Prostate gland (tissue), 2 donors: ENCODE results near the gene IQCE. TPM values are rescaled to one million over a fixed set of nuclear protein-coding genes. Genes with fewer than 3 reads are reported as not detected.

Experiments
- DNase-seq: peaks from one replicate; pipeline ENCODE4 v3.0.0-alpha.2; 2019; ENCODE audit warnings: low spot score
- H3K27ac ChIP-seq, 2 donors: fragments of 200-600 bp; sonication (generic); 2 replicates each; pipeline ENCODE4 v1.5.1; 2017 to 2019
- H3K27me3 ChIP-seq: fragments of 200-600 bp; sonication (generic); replicated peaks from 2 replicates; pipeline ENCODE4 v1.5.1; 2019; ENCODE audit not compliant: insufficient read depth
- H3K36me3 ChIP-seq, 2 donors: fragments of 200-600 bp; sonication (generic); 1 replicate in 1 of 2; 2 replicates in 1 of 2; pipeline versions ENCODE4 v1.5.1 to v1.8.1; 2017 to 2019
- H3K4me1 ChIP-seq: fragments of 200-600 bp; sonication (generic); replicated peaks from 2 replicates; pipeline ENCODE4 v1.5.1; 2019
- H3K4me3 ChIP-seq, 2 donors: fragments of 200-600 bp; sonication (generic); 2 replicates each; pipeline ENCODE4 v1.5.1; 2017 to 2019
- H3K9me3 ChIP-seq: fragments of 200-600 bp; sonication (generic); 2 replicates; pipeline ENCODE4 v1.5.1; 2017
- CTCF ChIP-seq, 4 experiments: fragments of 200-600 bp in 2 of 4; fragments of 450-650 bp in 2 of 4; sonication (generic) in 2 of 4; IDR thresholded peaks; 1 replicate in 3 of 4; 2 replicates in 1 of 4; pipeline ENCODE4 v1.5.1; 2016 to 2019; ENCODE audit warnings: antibody characterized with exemption in 4 of 4, mild to moderate bottlenecking in 2 of 4, moderate library complexity in 2 of 4
- POLR2A ChIP-seq: fragments of 450-650 bp; IDR thresholded peaks from one replicate; pipeline ENCODE4 v1.6.1; 2016; ENCODE audit warnings: antibody characterized with exemption, mild to moderate bottlenecking
- POLR2AphosphoS5 ChIP-seq: sonication (generic); formaldehyde crosslinking; IDR thresholded peaks from one replicate; pipeline ENCODE4 v1.6.1; 2017; ENCODE audit warnings: antibody characterized with exemption
- WGBS: methylation state at CpG from one replicate; pipeline ENCODE4 v1.1.5; 2018; 5-methylcytosine and 5-hydroxymethylcytosine counted together
- intact Hi-C: fragments of 100-400 bp; cut with DNase I; formaldehyde crosslinking; loops from one replicate; pipeline ENCODE4 v1.14.2; 2022
- total RNA-seq, 2 donors: library from RNA; depleted of rRNA; stranded (reverse); fragments of >200 nt; gene quantifications; one replicate each; pipeline ENCODE4 v1.1.0, GENCODE V29; 2016

Gene IQCE
- total RNA-seq, 2 donors from 2014 or later: 20.2 to 41.9 TPM

GRCh38 chr7:2511769-2512168, 47.0 kb upstream of the IQCE start:
- intact Hi-C loops: no loop called here
- H3K36me3 ChIP-seq: no peaks in the 10 kb centered on the region
- no peak for DNase-seq
- TF ChIP-seq POLR2A: no peak
- no peak for TF ChIP-seq POLR2AphosphoS5
- TF ChIP-seq CTCF (IDR thresholded peaks at IDR 0.05): no peak
- peak overlapping the region in 1 of 2 donors; percentile 2 for H3K4me3 ChIP-seq
- no peaks in the 10 kb centered on the region for H3K27me3 ChIP-seq
- WGBS: 39% methylated on average over 18 of the region's 18 CpGs
- H3K9me3 ChIP-seq: no peaks in the 10 kb centered on the region
- peak overlapping the region; percentile 85 to 87 for H3K27ac ChIP-seq
- H3K4me1 ChIP-seq: peaks cover 36% of the 10 kb centered on the region

DNA sequence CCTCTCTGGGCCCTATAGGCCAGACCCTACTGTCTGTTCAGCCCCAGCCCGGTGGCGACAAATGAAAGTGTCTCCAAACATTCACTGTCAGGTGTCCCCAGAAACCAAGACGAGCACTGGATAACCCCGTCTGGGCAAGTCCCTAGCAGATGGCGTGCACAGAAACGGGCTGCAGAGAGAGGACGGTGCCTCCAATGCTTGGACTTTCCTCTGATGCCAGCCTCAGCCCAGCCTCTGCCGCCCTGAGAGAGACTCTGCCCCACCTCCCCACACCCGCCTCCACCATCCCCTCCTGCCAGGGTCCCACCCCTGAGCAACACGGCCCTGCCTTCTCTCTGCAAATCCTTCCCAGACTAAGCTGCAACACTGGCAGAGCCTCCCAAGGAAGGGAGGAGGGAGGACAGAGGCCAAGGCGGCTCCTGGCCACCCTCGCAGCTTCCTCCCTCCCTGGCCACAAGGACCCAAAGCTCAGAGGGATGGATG, 46.6 kb upstream of the IQCE start:
- Histone ChIP-seq H3K4me3 (peak overlapping the region in 1 of 2 donors; percentile 2), H3K27ac (peak overlapping the region; percentile 85 to 87), H3K9me3 (no peaks in the 10 kb centered on the region), H3K27me3 (no peaks in the 10 kb centered on the region), H3K4me1 (peaks cover 36% of the 10 kb centered on the region), H3K36me3 (no peaks in the 10 kb centered on the region)
- peak; percentile 81 for DNase-seq
- 44% methylated on average over 12 of the region's 12 CpGs for WGBS
- intact Hi-C loops: no loop called here
- TF ChIP-seq POLR2A: no peak
- TF ChIP-seq POLR2AphosphoS5: peak; percentile 85
- no peak for TF ChIP-seq CTCF (IDR thresholded peaks at IDR 0.05)

GRCh38 chr7:2512713-2513112, 46.1 kb upstream of the IQCE start:
- intact Hi-C loops: no loop called here
- WGBS: 94% methylated on average over 3 of the region's 3 CpGs
- peak overlapping the region in 1 of 2 donors; percentile 85 for H3K27ac ChIP-seq

GRCh38 chr7:2513702-2514101, 45.1 kb upstream of the IQCE start:
- Histone ChIP-seq H3K36me3 (no peaks in the 10 kb centered on the region), H3K27ac (no peak overlapping the region), H3K4me1 (peaks cover 32% of the 10 kb centered on the region), H3K9me3 (no peaks in the 10 kb centered on the region), H3K4me3 (no peak overlapping the region), H3K27me3 (no peaks in the 10 kb centered on the region)
- intact Hi-C loops: no loop called here
- DNase-seq: no peak
- no peak for TF ChIP-seq POLR2A
- 96% methylated on average over 6 of the region's 7 CpGs for WGBS

More at GRCh38 chr7:2512713-2513112, 46.1 kb upstream of the IQCE start:
- H3K27me3 ChIP-seq: no peaks in the 10 kb centered on the region
- H3K4me1 ChIP-seq: peaks cover 36% of the 10 kb centered on the region
- no peak for DNase-seq
- H3K36me3 ChIP-seq: no peaks in the 10 kb centered on the region
- TF ChIP-seq CTCF (IDR thresholded peaks at IDR 0.05) (no peak), POLR2AphosphoS5 (no peak), POLR2A (no peak)
- no peaks in the 10 kb centered on the region for H3K9me3 ChIP-seq
- H3K4me3 ChIP-seq: no peak overlapping the region

- Histone ChIP-seq H3K9me3 (no peaks in the 10 kb centered on the region), H3K36me3 (no peaks in the 10 kb centered on the region), H3K4me1 (peaks cover 24% of the 10 kb centered on the region), H3K27ac (no peak overlapping the region), H3K27me3 (no peaks in the 10 kb centered on the region), H3K4me3 (no peak overlapping the region)
- 88% methylated on average over 9 of the region's 9 CpGs for WGBS
- no peak for TF ChIP-seq POLR2A
- no peak for TF ChIP-seq POLR2AphosphoS5
- TF ChIP-seq CTCF (IDR thresholded peaks at IDR 0.05): no peak
- DNase-seq: no peak
- intact Hi-C loops: no loop called here
Observed at GRCh38 chr7:2514473-2515423, 44.0 kb upstream of the IQCE start.
